Measurements from ENCODE around the gene ACTR2.
A peak's percentile ranks its signal among the peaks of the same experiment; 100 is the strongest.
"Not testable (repeated sequence)": the region's sequence is repeated elsewhere in the genome, so short reads cannot be mapped to it uniquely, and the experiment has no call there.

The ACTR2 gene

GRCh38 chr2:65227456-65228262, at the start of gene ACTR2:
ACTR2 (plus strand) TSS chr2:65227831; CDS start chr2:65227910, 79 bp downstream.
- H3K4me3 ChIP-seq (ENCODE audit: low read depth, low read length) = peak within 1 kb of the TSS; percentile 97
- no peak for TF ChIP-seq CTCF (IDR thresholded peaks at IDR 0.05; ENCODE audit: low read depth, low read length)

- no peak overlapping the region for H3K4me3 ChIP-seq (ENCODE audit: low read depth, low read length)
- TF ChIP-seq CTCF (IDR thresholded peaks at IDR 0.05; ENCODE audit: low read depth, low read length) = no peak
These were observed 45.1 kb upstream of the ACTR2 start for GRCh38 chr2:65182570-65182969.

- H3K4me3 ChIP-seq (ENCODE audit: low read depth, low read length) = not testable (repeated sequence)
These were observed 44.2 kb upstream of the ACTR2 start for GRCh38 chr2:65183406-65183805.

GRCh38 chr2:65185012-65185411, 42.6 kb upstream of the ACTR2 start:
- no peak overlapping the region for H3K4me3 ChIP-seq (ENCODE audit: low read depth, low read length)
- TF ChIP-seq CTCF (IDR thresholded peaks at IDR 0.05; ENCODE audit: low read depth, low read length) = no peak

- no peak overlapping the region for H3K4me3 ChIP-seq (ENCODE audit: low read depth, low read length)
- TF ChIP-seq CTCF (IDR thresholded peaks at IDR 0.05; ENCODE audit: low read depth, low read length) = no peak
These were observed 41.4 kb upstream of the ACTR2 start for GRCh38 chr2:65186093-65186868.

GRCh38 chr2:65186872-65187851, 40.5 kb upstream of the ACTR2 start:
- TF ChIP-seq CTCF (IDR thresholded peaks at IDR 0.05; ENCODE audit: low read depth, low read length) = peak; percentile 87
- no peak overlapping the region for H3K4me3 ChIP-seq (ENCODE audit: low read depth, low read length)

GRCh38 chr2:65193446-65193845, 34.2 kb upstream of the ACTR2 start:
- no peak overlapping the region for H3K4me3 ChIP-seq (ENCODE audit: low read depth, low read length)
- TF ChIP-seq CTCF (IDR thresholded peaks at IDR 0.05; ENCODE audit: low read depth, low read length) = no peak
